HL-60 (cell line): ENCODE results near the gene HMCN2.

Experiments used
- CTCF ChIP-seq: IDR thresholded peaks from one replicate; pipeline ENCODE4 v1.5.1; 2011; ENCODE audit warnings: low read length, control low read depth, inconsistent platforms; ENCODE audit not compliant: insufficient read depth
- POLR2AphosphoS5 ChIP-seq: IDR thresholded peaks from 2 replicates; pipeline ENCODE4 v1.6.1; 2012; ENCODE audit warnings: low read depth

GRCh38 chr9:130385257-130385656 lies 119.7 kb downstream of the HMCN2 start:
- TF ChIP-seq POLR2AphosphoS5 (no peak), CTCF (no peak)
